ENCODE results near the gene PRAMEF13. TPM values are rescaled to one million over a fixed set of nuclear protein-coding genes. Genes with fewer than 3 reads are reported as not detected.
"Not testable (repeated sequence)": the region's sequence is repeated elsewhere in the genome, so short reads cannot be mapped to it uniquely, and the experiment has no call there.

PRAMEF13 gene
- total RNA-seq, 3 donors from 2014 or later = not detected

- peak; percentile 36 for ATAC-seq
Observed at GRCh38 chr1:13228343-13228781, 27.2 kb upstream of the PRAMEF13 start.

GRCh38 chr1:13227271-13228055 is 26.3 kb upstream of the PRAMEF13 start:
- H3K36me3 ChIP-seq (ENCODE audit: low read depth); ATAC-seq; H3K4me1 ChIP-seq (ENCODE audit: low read depth); DNase-seq; H3K4me3 ChIP-seq; intact Hi-C loops (cut with DNase I, micrococcal nuclease); H3K9me3 ChIP-seq: not testable (repeated sequence)

More at GRCh38 chr1:13228343-13228781, 27.2 kb upstream of the PRAMEF13 start:
- no peak overlapping the region for H3K4me3 ChIP-seq
- no peaks in the 10 kb centered on the region for H3K36me3 ChIP-seq (ENCODE audit: low read depth)
- peak; percentile 17 for TF ChIP-seq CTCF (IDR thresholded peaks at IDR 0.05)
- DNase-seq = peak in 1 of 3 donors; percentile 71
- no peaks in the 10 kb centered on the region for H3K9me3 ChIP-seq
- no peaks in the 10 kb centered on the region for H3K4me1 ChIP-seq (ENCODE audit: low read depth)
- intact Hi-C loops (cut with DNase I, micrococcal nuclease) = no loop called here

GRCh38 chr1:13225675-13226204 is 24.5 kb upstream of the PRAMEF13 start, which contains the start of gene PRAMEF18:
PRAMEF18 (minus strand) TSS chr1:13226154; CDS start chr1:13226106, 48 bp downstream.
- H3K36me3 ChIP-seq (ENCODE audit: low read depth); ATAC-seq; DNase-seq; H3K9me3 ChIP-seq; intact Hi-C loops (cut with DNase I, micrococcal nuclease); H3K4me1 ChIP-seq (ENCODE audit: low read depth); H3K4me3 ChIP-seq: not testable (repeated sequence)

GRCh38 chr1:13224480-13225060 is 23.4 kb upstream of the PRAMEF13 start:
- intact Hi-C loops (cut with DNase I, micrococcal nuclease) = no loop called here
- ATAC-seq = no peak

GRCh38 chr1:13222788-13223187 is 21.6 kb upstream of the PRAMEF13 start:
- H3K4me3 ChIP-seq; H3K36me3 ChIP-seq (ENCODE audit: low read depth); H3K9me3 ChIP-seq; intact Hi-C loops (cut with DNase I, micrococcal nuclease); ATAC-seq; H3K4me1 ChIP-seq (ENCODE audit: low read depth); DNase-seq: not testable (repeated sequence)

More at GRCh38 chr1:13224480-13225060, 23.4 kb upstream of the PRAMEF13 start:
- TF ChIP-seq CTCF (IDR thresholded peaks at IDR 0.05) = no peak
- H3K9me3 ChIP-seq = no peaks in the 10 kb centered on the region
- no peak for DNase-seq
- no peaks in the 10 kb centered on the region for H3K36me3 ChIP-seq (ENCODE audit: low read depth)
- H3K4me1 ChIP-seq (ENCODE audit: low read depth) = no peaks in the 10 kb centered on the region
- H3K4me3 ChIP-seq = no peak overlapping the region

- H3K4me3 ChIP-seq; intact Hi-C loops (cut with DNase I, micrococcal nuclease); H3K4me1 ChIP-seq (ENCODE audit: low read depth); H3K9me3 ChIP-seq; H3K36me3 ChIP-seq (ENCODE audit: low read depth); DNase-seq; ATAC-seq: not testable (repeated sequence)
Observed at GRCh38 chr1:13219203-13219602, 18.0 kb upstream of the PRAMEF13 start.

GRCh38 chr1:13216619-13217018 is 15.4 kb upstream of the PRAMEF13 start:
- DNase-seq; H3K9me3 ChIP-seq; intact Hi-C loops (cut with DNase I, micrococcal nuclease); H3K36me3 ChIP-seq (ENCODE audit: low read depth); ATAC-seq; H3K4me1 ChIP-seq (ENCODE audit: low read depth); H3K4me3 ChIP-seq: not testable (repeated sequence)

GRCh38 chr1:13208712-13209111 is 7.5 kb upstream of the PRAMEF13 start:
- H3K36me3 ChIP-seq (ENCODE audit: low read depth); intact Hi-C loops (cut with DNase I, micrococcal nuclease); H3K9me3 ChIP-seq; H3K4me3 ChIP-seq; H3K4me1 ChIP-seq (ENCODE audit: low read depth); DNase-seq; ATAC-seq: not testable (repeated sequence)

GRCh38 chr1:13171548-13171947 is 29.7 kb downstream of the PRAMEF13 start, which contains the start of gene PRAMEF9:
PRAMEF9 (plus strand) TSS chr1:13171848; CDS start chr1:13175281, 3,433 bp downstream.
- ATAC-seq; H3K4me3 ChIP-seq; H3K4me1 ChIP-seq (ENCODE audit: low read depth); DNase-seq; H3K9me3 ChIP-seq; intact Hi-C loops (cut with DNase I, micrococcal nuclease); H3K36me3 ChIP-seq (ENCODE audit: low read depth): not testable (repeated sequence)

- H3K9me3 ChIP-seq; DNase-seq; H3K4me1 ChIP-seq (ENCODE audit: low read depth); intact Hi-C loops (cut with DNase I, micrococcal nuclease); H3K4me3 ChIP-seq; H3K36me3 ChIP-seq (ENCODE audit: low read depth); ATAC-seq: not testable (repeated sequence)
Observed at GRCh38 chr1:13165531-13165930, 35.7 kb downstream of the PRAMEF13 start, which contains the start of gene HNRNPCL4. HNRNPCL4 (minus strand) TSS chr1:13165631; CDS start chr1:13165467, 164 bp downstream.

- H3K4me1 ChIP-seq (ENCODE audit: low read depth); H3K36me3 ChIP-seq (ENCODE audit: low read depth); ATAC-seq; H3K9me3 ChIP-seq; H3K4me3 ChIP-seq; intact Hi-C loops (cut with DNase I, micrococcal nuclease); DNase-seq: not testable (repeated sequence)
Observed at GRCh38 chr1:13155909-13156308, 45.3 kb downstream of the PRAMEF13 start, which contains the start of gene PRAMEF26. PRAMEF26 (minus strand) TSS chr1:13156009; CDS start chr1:13153095, 2,914 bp downstream.

Measured in mucosa of descending colon (tissue), 3 donors.